Natural killer cell (primary cell): ENCODE data around the gene KIF21B. TPM values are rescaled to one million over a fixed set of nuclear protein-coding genes. Genes with fewer than 3 reads are reported as not detected.

Experiments used
- ATAC-seq, 3 donors: fragments of 150-1000 bp in 2 of 3; fragments of 200-7000 bp in 1 of 3; cut with Tn5 transposase; 1 replicate in 1 of 3; 2 replicates in 2 of 3; pipeline ENCODE4 v1.10.0; 2021; ENCODE audit warnings: mild to moderate bottlenecking in 2 of 3, moderate library complexity in 2 of 3
- DNase-seq, 2 donors: peaks; one replicate each; pipeline versions ENCODE4 v3.0.0 to v3.0.0-alpha.2; 2013 to 2021; ENCODE audit warnings: mixed read lengths in 1 of 2
- H3K27ac ChIP-seq: one replicate; pipeline ENCODE4 v1.5.1; 2013; ENCODE audit warnings: mild to moderate bottlenecking, low read length
- H3K27me3 ChIP-seq: one replicate; pipeline ENCODE4 v1.6.1; 2013; ENCODE audit warnings: low read length; ENCODE audit not compliant: control insufficient read depth, insufficient read depth
- H3K36me3 ChIP-seq: one replicate; pipeline ENCODE4 v1.6.1; 2013; ENCODE audit warnings: low read length; ENCODE audit not compliant: control insufficient read depth, insufficient read depth
- H3K4me1 ChIP-seq: one replicate; pipeline ENCODE4 v1.6.1; 2013; ENCODE audit warnings: low read length; ENCODE audit not compliant: control insufficient read depth, insufficient read depth
- H3K4me3 ChIP-seq: one replicate; pipeline ENCODE4 v1.5.1; 2013; ENCODE audit warnings: low read length
- H3K9me3 ChIP-seq: one replicate; pipeline ENCODE4 v1.6.1; 2013; ENCODE audit warnings: low read length; ENCODE audit not compliant: control insufficient read depth, insufficient read depth
- H3K27ac Mint-ChIP-seq, 2 donors: one replicate each; pipeline ENCODE4 v1.8.0; 2022; ENCODE audit warnings: mild to moderate bottlenecking in 2 of 2, mixed read lengths in 2 of 2, moderate library complexity in 1 of 2
- H3K27me3 Mint-ChIP-seq, 2 donors: one replicate each; pipeline ENCODE4 v1.8.0; 2022; ENCODE audit warnings: low read depth in 2 of 2, mixed read lengths in 2 of 2
- H3K36me3 Mint-ChIP-seq: one replicate; pipeline ENCODE4 v1.8.0; 2022; ENCODE audit warnings: mixed read lengths
- H3K4me1 Mint-ChIP-seq, 2 donors: one replicate each; pipeline ENCODE4 v1.8.0; 2022; ENCODE audit warnings: mixed read lengths in 2 of 2
- H3K4me3 Mint-ChIP-seq: one replicate; pipeline ENCODE4 v1.8.0; 2022; ENCODE audit warnings: mild to moderate bottlenecking, moderate library complexity, mixed read lengths
- H3K9me3 Mint-ChIP-seq, 2 donors: one replicate each; pipeline ENCODE4 v1.8.0; 2022; ENCODE audit warnings: mixed read lengths in 2 of 2
- CTCF ChIP-seq: fragments of 200-600 bp; IDR thresholded peaks from one replicate; pipeline ENCODE4 v1.8.0; 2022; ENCODE audit warnings: antibody characterized with exemption
- WGBS: methylation state at CpG from one replicate; pipeline ENCODE4 v1.1.7; 2013; ENCODE audit warnings: missing lambda C conversion rate; ENCODE audit not compliant: insufficient coverage; 5-methylcytosine and 5-hydroxymethylcytosine counted together
- intact Hi-C: fragments of 100-400 bp; cut with micrococcal nuclease; formaldehyde crosslinking; loops from one replicate; pipeline ENCODE4 v1.14.2; 2022
- total RNA-seq, 4 donors: library from RNA; stranded (reverse); fragments of 120-200 nt in 1 of 4; gene quantifications; one replicate each; pipeline versions ENCODE4 v1.2.3 to v1.2.4, GENCODE V29; 2013 to 2022

Gene KIF21B
- total RNA-seq, 3 donors from 2014 or later (not counting 1 experiment from before 2014, with no cell fraction given) = 102 to 129 (median 126) TPM

GRCh38 chr1:200980452-200980772 lies 43.1 kb downstream of the KIF21B start:
- Histone ChIP-seq H3K27me3 (no peaks in the 10 kb centered on the region), H3K27ac (no peak overlapping the region), H3K9me3 (no peaks in the 10 kb centered on the region), H3K36me3 (peaks cover 83% of the 10 kb centered on the region), H3K4me1 (no peaks in the 10 kb centered on the region), H3K4me3 (no peak overlapping the region)
- TF ChIP-seq CTCF = no peak
- peaks cover 0 to 4% of the 10 kb centered on the region in 2 donors for H3K4me1 Mint-ChIP-seq
- ATAC-seq = no peak
- no peaks in the 10 kb centered on the region for H3K36me3 Mint-ChIP-seq
- peak overlapping the region in 1 of 2 donors; percentile 56 for H3K27ac Mint-ChIP-seq
- 95% methylated on average over 2 of the region's 2 CpGs for WGBS
- H3K9me3 Mint-ChIP-seq = no peaks in the 10 kb centered on the region
- intact Hi-C loops = no loop called here
- H3K4me3 Mint-ChIP-seq = no peak overlapping the region
- no peaks in the 10 kb centered on the region for H3K27me3 Mint-ChIP-seq
- DNase-seq = no peak

GRCh38 chr1:200979574-200980451 lies 43.7 kb downstream of the KIF21B start:
- no peaks in the 10 kb centered on the region for H3K27me3 ChIP-seq
- no peaks in the 10 kb centered on the region for H3K36me3 Mint-ChIP-seq
- H3K4me3 Mint-ChIP-seq = no peak overlapping the region
- no peak overlapping the region for H3K27ac ChIP-seq
- intact Hi-C loops = loop anchor here (1.0 kb wide), 1 partner anchor 63 kb away; no protein-coding TSS in a partner anchor
- H3K27me3 Mint-ChIP-seq = no peaks in the 10 kb centered on the region
- H3K9me3 ChIP-seq = no peaks in the 10 kb centered on the region
- peaks cover 0 to 4% of the 10 kb centered on the region in 2 donors for H3K4me1 Mint-ChIP-seq
- DNase-seq (peak; percentile 58 to 78), ATAC-seq (peak; percentile 57 to 72 (median 67))
- no peaks in the 10 kb centered on the region for H3K9me3 Mint-ChIP-seq
- 91% methylated on average over 11 of the region's 13 CpGs for WGBS
- TF ChIP-seq CTCF = peak; percentile 77
- H3K4me3 ChIP-seq = no peak overlapping the region
- peak overlapping the region in 1 of 2 donors; percentile 56 for H3K27ac Mint-ChIP-seq
- H3K4me1 ChIP-seq = no peaks in the 10 kb centered on the region
- peaks cover 83% of the 10 kb centered on the region for H3K36me3 ChIP-seq

- ATAC-seq (no peak), DNase-seq (no peak)
- Histone ChIP-seq H3K4me3 (no peak overlapping the region), H3K9me3 (no peaks in the 10 kb centered on the region), H3K36me3 (peaks cover 81% of the 10 kb centered on the region), H3K27me3 (no peaks in the 10 kb centered on the region), H3K4me1 (peaks cover 1% of the 10 kb centered on the region), H3K27ac (no peak overlapping the region)
- Mint-ChIP-seq H3K36me3 (no peaks in the 10 kb centered on the region), H3K4me1 (peaks cover 0 to 13% of the 10 kb centered on the region in 2 donors), H3K27ac (peak overlapping the region in 1 of 2 donors; percentile 34), H3K27me3 (no peaks in the 10 kb centered on the region), H3K4me3 (no peak overlapping the region), H3K9me3 (no peaks in the 10 kb centered on the region)
- intact Hi-C loops = no loop called here
- no peak for TF ChIP-seq CTCF
- 95% methylated on average over 14 of the region's 16 CpGs for WGBS
Observed at GRCh38 chr1:200977071-200977754, 46.3 kb downstream of the KIF21B start.
